ENCODE measurements around the gene BIN1. TPM values are rescaled to one million over a fixed set of nuclear protein-coding genes. Genes with fewer than 3 reads are reported as not detected.
A peak's percentile ranks its signal among the peaks of the same experiment; 100 is the strongest.

Gene BIN1
- total RNA-seq, 4 donors from 2014 or later: 95.7 to 146 (median 98.8) TPM

DNA sequence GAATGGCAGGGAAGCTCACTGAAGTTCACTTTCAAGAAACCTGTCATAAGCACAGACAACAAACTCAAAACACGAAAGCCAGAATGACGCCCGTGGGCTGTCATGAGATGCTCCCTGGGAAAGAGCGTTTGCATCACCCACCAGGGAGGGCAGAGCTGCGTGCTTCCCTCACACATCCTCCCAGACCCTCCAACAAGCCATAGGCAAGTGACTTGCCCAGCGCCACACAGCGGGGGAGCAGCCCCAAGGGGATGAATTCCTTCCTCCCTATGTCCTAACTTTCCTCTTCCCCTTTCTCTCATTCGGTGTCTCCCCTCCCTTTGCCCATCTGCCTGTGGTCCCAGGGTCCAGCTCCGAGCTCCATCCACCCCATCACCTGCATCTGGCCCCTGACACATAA lies 10.7 kb downstream of the BIN1 start:
- Histone ChIP-seq H3K36me3 (no peaks in the 10 kb centered on the region), H3K27me3 (no peaks in the 10 kb centered on the region), H3K4me3 (no peak overlapping the region), H3K27ac (peak overlapping the region; percentile 65 to 97 (median 80)), H3K4me1 (peaks cover 2 to 90% (median 49%) of the 10 kb centered on the region in 4 donors), H3K9me3 (no peaks in the 10 kb centered on the region)
- WGBS, 2 donors: 61 to 75% methylated on average over 9 of the region's 9 CpGs
- TF ChIP-seq EP300 (IDR thresholded peaks at IDR 0.05): no peak
- TF ChIP-seq POLR2A (IDR thresholded peaks at IDR 0.05): no peak
- no peak for TF ChIP-seq CTCF (IDR thresholded peaks at IDR 0.05)
- no peak for DNase-seq (ENCODE audit: low spot score in 2 of 2)

- H3K36me3 ChIP-seq: no peaks in the 10 kb centered on the region
- WGBS, 2 donors: 87 to 92% methylated on average over 8 of the region's 8 CpGs
- H3K4me1 ChIP-seq: peaks cover 2 to 89% (median 47%) of the 10 kb centered on the region in 4 donors
- no peak overlapping the region for H3K4me3 ChIP-seq
- DNase-seq (ENCODE audit: low spot score in 2 of 2): no peak
- no peak for TF ChIP-seq POLR2A (IDR thresholded peaks at IDR 0.05)
- no peak for TF ChIP-seq CTCF (IDR thresholded peaks at IDR 0.05)
- TF ChIP-seq EP300 (IDR thresholded peaks at IDR 0.05): no peak
- H3K27ac ChIP-seq: peak overlapping the region; percentile 65 to 97 (median 80)
- no peaks in the 10 kb centered on the region for H3K9me3 ChIP-seq
- H3K27me3 ChIP-seq: no peaks in the 10 kb centered on the region
Measured at GRCh38 chr2:127095784-127096183, 11.2 kb downstream of the BIN1 start.

GRCh38 chr2:127095367-127095641 lies 11.7 kb downstream of the BIN1 start:
- WGBS, 2 donors: 90 to 92% methylated on average over 2 of the region's 2 CpGs
- no peak overlapping the region for H3K4me3 ChIP-seq
- no peaks in the 10 kb centered on the region for H3K27me3 ChIP-seq
- no peak for DNase-seq (ENCODE audit: low spot score in 2 of 2)
- H3K4me1 ChIP-seq: peaks cover 2 to 89% (median 47%) of the 10 kb centered on the region in 4 donors
- no peaks in the 10 kb centered on the region for H3K9me3 ChIP-seq
- H3K27ac ChIP-seq: peak overlapping the region; percentile 65 to 97 (median 80)
- H3K36me3 ChIP-seq: no peaks in the 10 kb centered on the region
- no peak for TF ChIP-seq EP300 (IDR thresholded peaks at IDR 0.05)

GRCh38 chr2:127094509-127095366 lies 12.2 kb downstream of the BIN1 start:
- TF ChIP-seq EP300 (IDR thresholded peaks at IDR 0.05) (peak in 1 of 2 donors; percentile 70), POLR2A (IDR thresholded peaks at IDR 0.05) (peak in 1 of 2 donors; percentile 8), CTCF (IDR thresholded peaks at IDR 0.05) (no peak)
- Histone ChIP-seq H3K9me3 (no peaks in the 10 kb centered on the region), H3K27me3 (no peaks in the 10 kb centered on the region), H3K27ac (peak overlapping the region; percentile 65 to 97 (median 80)), H3K36me3 (no peaks in the 10 kb centered on the region), H3K4me3 (no peak overlapping the region), H3K4me1 (peaks cover 2 to 95% (median 47%) of the 10 kb centered on the region in 4 donors)
- WGBS, 2 donors: 34 to 50% methylated on average over 12 to 13 of the region's 17 CpGs
- DNase-seq (ENCODE audit: low spot score in 2 of 2): peak; percentile 50 to 66

- Histone ChIP-seq H3K4me3 (no peak overlapping the region), H3K36me3 (no peaks in the 10 kb centered on the region), H3K27me3 (no peaks in the 10 kb centered on the region), H3K9me3 (no peaks in the 10 kb centered on the region), H3K4me1 (peaks cover 2 to 98% (median 45%) of the 10 kb centered on the region in 4 donors), H3K27ac (peak overlapping the region in 3 of 4 donors; percentile 65 to 97 (median 92))
- WGBS, 2 donors: 70 to 72% methylated on average over 15 of the region's 15 CpGs
- DNase-seq (ENCODE audit: low spot score in 2 of 2): no peak
- TF ChIP-seq POLR2A (IDR thresholded peaks at IDR 0.05): no peak
- no peak for TF ChIP-seq EP300 (IDR thresholded peaks at IDR 0.05)
Measured at GRCh38 chr2:127093648-127094210, 13.2 kb downstream of the BIN1 start.

- peak overlapping the region; percentile 0 to 97 (median 56) for H3K27ac ChIP-seq
- no peaks in the 10 kb centered on the region for H3K9me3 ChIP-seq
- peaks cover 2 to 93% (median 45%) of the 10 kb centered on the region in 4 donors for H3K4me1 ChIP-seq
- TF ChIP-seq EP300 (IDR thresholded peaks at IDR 0.05) (no peak), POLR2A (IDR thresholded peaks at IDR 0.05) (no peak), CTCF (IDR thresholded peaks at IDR 0.05) (no peak)
- H3K4me3 ChIP-seq: no peak overlapping the region
- no peaks in the 10 kb centered on the region for H3K27me3 ChIP-seq
- no peaks in the 10 kb centered on the region for H3K36me3 ChIP-seq
- no peak for DNase-seq (ENCODE audit: low spot score in 2 of 2)
- WGBS, 2 donors: 85 to 90% methylated on average over 5 of the region's 5 CpGs
Measured at GRCh38 chr2:127092901-127093516, 13.9 kb downstream of the BIN1 start.
